SK-N-MC (cell line): Measurements from ENCODE around the gene SUPT5H.
A peak's percentile ranks its signal among the peaks of the same experiment; 100 is the strongest.

Experiments
- DNase-seq: peaks from one replicate; pipeline ENCODE4 v3.0.0-alpha.2; 2011; ENCODE audit warnings: low read depth, low spot score
- H3K27ac ChIP-seq: fragments of 200-600 bp; sonication (generic); 2 replicates; pipeline ENCODE4 v1.5.1; 2016; ENCODE audit warnings: mixed run types
- H3K36me3 ChIP-seq: fragments of 200-600 bp; sonication (generic); 2 replicates; pipeline ENCODE4 v1.6.1; 2017; ENCODE audit warnings: antibody characterized with exemption, low read length, mixed read lengths; ENCODE audit not compliant: insufficient read depth
- H3K4me3 ChIP-seq: fragments of 200-600 bp; sonication (generic); 2 replicates; pipeline ENCODE4 v1.5.1; 2016
- H3K9ac ChIP-seq: fragments of 200-600 bp; sonication (generic); 2 replicates; pipeline ENCODE4 v1.8.0; 2017; ENCODE audit warnings: mixed run types, mixed read lengths; ENCODE audit not compliant: insufficient read length
- H3K9me3 ChIP-seq: fragments of 200-600 bp; sonication (generic); 2 replicates; pipeline ENCODE4 v1.6.1; 2017; ENCODE audit warnings: low read depth, mild to moderate bottlenecking, antibody characterized with exemption, low read length, moderate library complexity, mixed read lengths
- EZH2 ChIP-seq: fragments of 200-600 bp; sonication (generic); IDR thresholded peaks from one replicate; pipeline ENCODE4 v1.6.1; 2017; ENCODE audit warnings: antibody characterized with exemption
- FOXP2 ChIP-seq: optimal IDR thresholded peaks from 2 replicates; pipeline ENCODE3; 2011; ENCODE audit warnings: mild to moderate bottlenecking, moderate library complexity; ENCODE audit not compliant: insufficient read depth; ENCODE audit errors: extremely low read length, control extremely low read depth
- POLR2AphosphoS5 ChIP-seq: IDR thresholded peaks from 2 replicates; pipeline ENCODE4 v1.6.1; 2012; ENCODE audit warnings: mild to moderate bottlenecking, low read depth, low read length, borderline replicate concordance

SUPT5H gene

DNA sequence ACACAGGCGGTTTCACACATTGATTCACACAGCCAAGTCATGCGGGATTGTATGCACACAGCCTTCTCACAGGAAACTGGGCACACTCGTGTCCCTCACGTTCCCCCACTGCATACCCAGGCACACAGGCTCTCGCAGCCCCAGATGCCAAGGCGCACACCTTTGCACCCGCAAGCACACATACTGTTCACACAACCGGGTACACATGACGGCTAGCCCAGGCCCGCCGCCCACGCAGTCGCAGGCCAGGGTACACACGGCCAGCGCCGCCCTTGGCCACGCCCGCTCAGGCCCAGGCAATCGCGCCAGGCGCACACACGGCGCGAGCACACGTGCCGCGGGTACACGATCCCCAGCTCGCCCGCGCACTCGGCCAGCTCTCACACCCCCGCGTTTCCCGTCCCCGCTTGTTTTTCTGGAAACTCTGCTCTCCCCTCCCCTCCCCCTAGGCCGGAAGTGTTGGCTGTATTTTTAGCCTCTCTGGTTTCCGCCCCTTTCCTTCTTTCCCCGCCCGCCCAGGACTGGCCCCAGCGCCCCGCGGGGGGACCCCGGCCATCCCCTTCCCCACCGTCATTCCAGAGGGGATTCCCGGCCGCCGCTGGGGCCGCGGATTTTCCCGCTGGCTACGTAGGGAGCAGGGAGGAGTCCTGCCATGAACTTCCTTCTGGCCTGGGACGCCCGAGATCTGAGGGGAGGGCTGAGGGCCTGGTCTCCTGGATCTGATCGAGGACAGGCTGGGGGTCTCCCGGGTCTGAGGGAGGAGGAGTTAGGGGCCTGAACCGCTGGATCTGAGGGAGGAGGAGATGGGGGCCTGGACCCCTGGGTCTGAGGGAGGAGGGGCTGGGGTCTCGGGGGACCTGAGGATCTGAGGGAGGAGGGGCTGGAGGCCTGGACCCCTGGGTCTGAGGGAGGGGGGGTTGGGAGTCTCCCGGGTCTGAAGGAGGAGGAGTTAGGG is 42.8 kb upstream of the SUPT5H start:
- Histone ChIP-seq H3K36me3 (no peaks in the 10 kb centered on the region), H3K4me3 (peak overlapping the region; percentile 80), H3K9ac (peak overlapping the region; percentile 81), H3K27ac (peak overlapping the region; percentile 92), H3K9me3 (no peaks in the 10 kb centered on the region)
- no peak for DNase-seq
- no peak for TF ChIP-seq FOXP2
- peak; percentile 52; the same call in 1 of the 2 replicates for TF ChIP-seq POLR2AphosphoS5
- TF ChIP-seq EZH2 = no peak

DNA sequence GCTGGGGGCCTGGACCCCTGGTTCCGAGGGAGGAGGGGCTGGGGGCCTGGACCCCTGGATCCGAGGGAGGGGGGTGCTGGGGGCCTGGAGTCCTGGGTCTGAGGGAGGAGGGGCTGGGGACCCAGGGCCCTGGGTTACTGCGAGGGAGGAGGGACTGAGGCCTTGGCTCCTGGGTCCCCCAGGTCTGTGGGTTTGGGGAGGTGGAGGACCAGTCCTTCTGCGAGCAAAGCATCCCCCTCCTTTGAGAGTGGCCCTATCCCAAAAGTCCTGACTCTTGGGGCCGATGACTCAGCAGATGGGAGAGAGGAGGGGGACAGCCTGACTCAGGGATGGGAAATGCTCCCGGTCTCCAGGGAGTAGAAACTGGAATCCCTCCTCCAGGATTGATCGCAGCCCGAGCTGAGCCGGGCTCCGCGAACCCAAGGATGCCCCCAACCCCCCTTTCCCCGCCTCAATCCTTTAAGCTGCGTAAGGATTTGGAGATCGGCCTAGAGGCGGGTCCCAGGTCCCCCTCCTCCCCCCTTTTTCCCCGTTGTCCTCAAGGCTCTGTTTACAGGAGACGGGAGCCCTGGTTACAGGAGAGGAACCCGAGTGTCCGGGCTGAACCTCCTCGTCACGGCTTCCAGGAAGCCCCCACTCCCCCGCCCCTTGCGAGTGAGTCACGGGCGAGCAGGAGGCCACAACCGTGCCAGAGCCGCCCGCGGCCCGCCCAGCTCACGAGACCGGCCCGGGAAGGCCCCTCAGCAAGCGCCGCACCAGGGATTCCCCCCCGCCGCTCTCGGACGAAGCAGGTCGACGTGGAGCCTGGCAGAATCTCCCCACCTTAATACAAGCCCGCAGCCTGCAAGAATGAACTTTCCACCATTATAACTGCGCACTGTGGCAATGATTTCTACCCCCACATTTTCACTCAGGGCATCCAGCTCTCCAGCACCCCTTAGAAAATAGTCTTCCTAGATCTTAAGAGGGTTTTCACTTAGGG is 41.8 kb upstream of the SUPT5H start:
- Histone ChIP-seq H3K27ac (peak overlapping the region; percentile 92), H3K9me3 (no peaks in the 10 kb centered on the region), H3K4me3 (peak overlapping the region; percentile 80), H3K9ac (peak overlapping the region; percentile 81), H3K36me3 (no peaks in the 10 kb centered on the region)
- TF ChIP-seq FOXP2 (no peak), POLR2AphosphoS5 (no peak), EZH2 (no peak)
- no peak for DNase-seq

DNA sequence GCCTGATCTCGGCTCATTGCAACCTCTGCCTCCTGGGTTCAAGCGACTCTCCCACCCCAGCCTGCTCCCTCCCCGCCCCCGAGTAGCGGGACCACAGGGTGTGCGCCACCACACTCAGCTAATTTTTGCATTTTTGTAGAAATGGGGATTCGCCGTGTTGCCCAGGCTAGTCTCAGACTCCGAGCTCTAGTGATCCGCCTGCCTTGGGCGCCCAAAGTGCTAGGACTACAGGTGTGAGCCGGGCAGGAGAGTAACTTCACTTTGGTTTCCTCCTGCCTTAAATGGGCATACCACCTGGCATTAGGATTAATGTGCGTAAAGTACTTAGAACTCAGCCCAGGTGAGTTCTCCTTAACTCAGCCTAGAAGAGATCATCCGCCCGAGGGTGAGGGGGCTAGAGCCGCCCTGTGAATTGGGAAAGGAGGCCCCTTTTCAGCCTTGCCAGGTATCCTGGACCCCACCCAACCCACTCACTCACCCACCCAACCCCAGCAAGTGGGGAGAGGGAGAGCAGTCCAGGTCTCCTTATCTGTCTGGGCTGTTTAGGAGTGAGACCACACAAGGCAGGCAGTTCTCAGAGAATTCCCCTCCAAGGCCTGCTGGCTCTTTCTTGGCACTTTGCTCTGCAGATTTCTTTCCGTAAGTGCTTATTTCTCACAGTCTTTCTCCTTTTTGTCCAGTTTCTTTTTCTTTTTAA is 40.0 kb upstream of the SUPT5H start:
- Histone ChIP-seq H3K9me3 (no peaks in the 10 kb centered on the region), H3K4me3 (no peak overlapping the region), H3K9ac (no peak overlapping the region), H3K36me3 (no peaks in the 10 kb centered on the region), H3K27ac (peak overlapping the region; percentile 69; the same call in 1 of the 2 replicates)
- TF ChIP-seq POLR2AphosphoS5 (no peak), EZH2 (no peak), FOXP2 (no peak)
- no peak for DNase-seq

DNA sequence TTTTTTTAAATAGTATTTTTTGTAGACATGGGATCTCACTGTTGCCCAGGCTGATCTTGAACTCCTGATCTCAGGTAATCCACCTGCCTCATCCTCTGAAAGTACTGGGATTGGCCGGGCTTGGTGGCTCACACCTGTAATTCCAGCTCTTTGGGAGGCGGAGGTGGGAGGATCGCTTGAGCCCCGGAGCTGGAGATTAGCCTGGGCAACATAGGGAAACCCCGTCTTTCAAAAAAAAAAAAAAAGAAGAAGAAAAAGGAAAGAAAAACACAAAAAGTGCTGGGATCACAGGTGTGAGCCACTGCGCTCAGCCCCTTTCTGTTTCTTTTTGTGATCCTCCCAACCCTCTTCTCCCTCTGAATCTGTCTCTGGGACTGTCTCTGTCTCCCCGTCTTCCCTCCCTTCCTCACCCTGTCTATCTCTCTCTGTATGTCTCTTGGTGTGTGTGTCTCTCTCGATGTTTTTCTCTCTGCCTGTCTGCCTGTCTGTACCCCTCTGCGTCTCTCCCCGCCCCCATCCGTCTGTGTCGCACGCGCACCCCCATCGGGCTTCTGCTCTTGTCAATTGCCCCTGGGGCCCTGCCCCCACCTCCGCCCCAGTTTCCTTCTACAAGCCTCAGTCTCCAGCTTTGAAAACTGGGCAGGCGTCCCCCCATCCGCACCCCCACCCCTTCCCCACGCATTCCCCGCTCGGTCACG is 39.3 kb upstream of the SUPT5H start:
- H3K9ac ChIP-seq = peak overlapping the region; percentile 59
- DNase-seq = no peak
- H3K36me3 ChIP-seq = no peaks in the 10 kb centered on the region
- no peaks in the 10 kb centered on the region for H3K9me3 ChIP-seq
- TF ChIP-seq POLR2AphosphoS5 = no peak
- TF ChIP-seq EZH2 = no peak
- TF ChIP-seq FOXP2 = no peak
- peak overlapping the region; percentile 69; the same call in 1 of the 2 replicates for H3K27ac ChIP-seq
- H3K4me3 ChIP-seq = peak overlapping the region; percentile 93

DNA sequence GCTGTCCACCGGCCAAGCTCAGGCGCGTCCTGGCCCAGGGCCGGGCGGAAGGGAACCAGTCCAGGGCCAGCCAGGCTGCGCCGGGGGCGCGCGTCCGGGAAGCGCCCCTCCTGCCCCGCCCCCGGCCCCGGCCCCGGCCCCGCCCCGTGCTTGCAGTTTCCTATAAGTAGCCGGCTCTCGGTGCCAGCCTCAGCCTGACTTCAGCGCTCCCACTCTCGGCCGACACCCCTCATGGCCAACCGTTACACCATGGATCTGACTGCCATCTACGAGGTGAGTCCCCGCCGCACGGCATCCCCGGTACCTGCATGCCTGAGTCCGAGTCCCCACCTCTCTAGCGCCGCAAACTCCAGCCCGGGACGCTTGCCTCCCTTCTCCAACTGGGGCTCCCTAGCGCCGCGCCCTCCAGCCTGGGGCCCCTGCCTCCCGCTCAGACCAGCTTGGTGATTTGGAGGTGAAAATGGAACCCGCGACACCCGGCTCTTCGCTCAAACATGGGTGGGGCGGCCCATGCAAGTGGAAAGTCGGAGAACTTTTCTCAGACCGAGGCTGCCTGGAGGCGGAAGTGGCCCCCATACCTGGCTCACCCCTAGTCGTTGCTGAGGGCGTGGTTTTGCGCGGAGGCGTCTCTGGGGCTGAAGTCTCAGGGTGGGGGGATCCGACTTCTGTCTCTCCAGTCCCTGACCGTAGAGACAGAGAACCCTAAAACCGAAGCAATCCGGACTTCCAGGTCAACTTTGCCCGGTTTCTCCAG is 38.5 kb upstream of the SUPT5H start, which contains the start of gene ZFP36:
TSS of gene ZFP36 (plus strand) at position 192 of the 754 bp plus-strand sequence. CDS start at position 250, 58 bp downstream.
- H3K4me3 ChIP-seq = peak within 1 kb of the TSS; percentile 93
- H3K9me3 ChIP-seq = no peaks in the 10 kb centered on the region
- no peak for TF ChIP-seq EZH2
- peak; percentile 97 for TF ChIP-seq POLR2AphosphoS5
- TF ChIP-seq FOXP2 = no peak
- no peaks in the 10 kb centered on the region for H3K36me3 ChIP-seq
- H3K27ac ChIP-seq = peak within 1 kb of the TSS; percentile 69; the same call in 1 of the 2 replicates
- no peak for DNase-seq
- peak within 1 kb of the TSS; percentile 77 for H3K9ac ChIP-seq

DNA sequence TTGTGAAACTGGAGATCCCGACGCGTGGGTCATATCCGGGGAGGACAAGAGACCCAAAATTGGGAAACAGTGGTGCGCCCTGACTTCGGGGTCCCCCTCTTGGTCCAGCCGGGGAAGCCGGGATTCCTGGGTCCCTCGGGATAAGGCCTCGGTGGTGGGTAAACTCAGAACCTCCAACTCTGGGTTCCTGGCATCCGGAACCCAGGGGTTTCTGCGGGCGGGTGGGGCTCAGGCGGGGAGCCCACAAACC is 38.0 kb upstream of the SUPT5H start:
- Histone ChIP-seq H3K36me3 (no peaks in the 10 kb centered on the region), H3K4me3 (peak overlapping the region; percentile 93), H3K9me3 (no peaks in the 10 kb centered on the region), H3K27ac (no peak overlapping the region), H3K9ac (peak overlapping the region; percentile 77)
- DNase-seq = no peak
- TF ChIP-seq POLR2AphosphoS5 (no peak), FOXP2 (no peak), EZH2 (no peak)

DNA sequence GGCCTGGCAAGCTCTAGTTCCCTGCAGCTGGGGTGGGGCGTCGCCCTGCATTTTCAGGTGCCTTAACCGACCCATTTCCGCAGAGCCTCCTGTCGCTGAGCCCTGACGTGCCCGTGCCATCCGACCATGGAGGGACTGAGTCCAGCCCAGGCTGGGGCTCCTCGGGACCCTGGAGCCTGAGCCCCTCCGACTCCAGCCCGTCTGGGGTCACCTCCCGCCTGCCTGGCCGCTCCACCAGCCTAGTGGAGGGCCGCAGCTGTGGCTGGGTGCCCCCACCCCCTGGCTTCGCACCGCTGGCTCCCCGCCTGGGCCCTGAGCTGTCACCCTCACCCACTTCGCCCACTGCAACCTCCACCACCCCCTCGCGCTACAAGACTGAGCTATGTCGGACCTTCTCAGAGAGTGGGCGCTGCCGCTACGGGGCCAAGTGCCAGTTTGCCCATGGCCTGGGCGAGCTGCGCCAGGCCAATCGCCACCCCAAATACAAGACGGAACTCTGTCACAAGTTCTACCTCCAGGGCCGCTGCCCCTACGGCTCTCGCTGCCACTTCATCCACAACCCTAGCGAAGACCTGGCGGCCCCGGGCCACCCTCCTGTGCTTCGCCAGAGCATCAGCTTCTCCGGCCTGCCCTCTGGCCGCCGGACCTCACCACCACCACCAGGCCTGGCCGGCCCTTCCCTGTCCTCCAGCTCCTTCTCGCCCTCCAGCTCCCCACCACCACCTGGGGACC is 37.6 kb upstream of the SUPT5H start:
- Histone ChIP-seq H3K9me3 (no peaks in the 10 kb centered on the region), H3K4me3 (peak overlapping the region; percentile 93), H3K27ac (no peak overlapping the region), H3K9ac (peak overlapping the region; percentile 77), H3K36me3 (no peaks in the 10 kb centered on the region)
- DNase-seq = no peak
- TF ChIP-seq EZH2 (no peak), FOXP2 (no peak), POLR2AphosphoS5 (no peak)
